HG03558 (cell line): ENCODE data around the gene CNPY3.

ENCODE experiments used
- ATAC-seq: cut with Tn5 transposase; IDR thresholded peaks from one replicate; pipeline ENCODE4 v1.9.1; 2021; ENCODE audit warnings: moderate number of reproducible peaks; ENCODE audit not compliant: unreplicated experiment; ENCODE audit errors: extremely low read depth

Gene CNPY3

DNA sequence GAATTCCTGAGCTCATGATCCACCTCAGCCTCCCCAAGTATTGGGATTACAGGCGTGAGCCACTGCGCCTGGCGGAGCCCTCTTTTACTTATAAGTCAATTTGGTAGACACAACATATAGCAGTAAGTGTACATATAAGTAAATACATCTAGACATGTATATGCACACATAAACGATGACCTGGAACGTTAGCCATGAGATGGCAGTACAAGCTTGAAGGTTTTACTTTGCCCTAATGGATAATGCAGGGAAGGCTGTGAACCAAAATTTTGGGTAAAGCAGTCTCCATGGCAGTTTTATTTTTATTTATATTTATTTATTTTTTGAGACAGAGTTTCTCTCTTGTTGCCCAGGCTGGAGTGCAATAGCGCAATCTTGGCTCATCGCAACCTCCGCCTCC is 28.8 kb downstream of the CNPY3 start:
- no peak for ATAC-seq

DNA sequence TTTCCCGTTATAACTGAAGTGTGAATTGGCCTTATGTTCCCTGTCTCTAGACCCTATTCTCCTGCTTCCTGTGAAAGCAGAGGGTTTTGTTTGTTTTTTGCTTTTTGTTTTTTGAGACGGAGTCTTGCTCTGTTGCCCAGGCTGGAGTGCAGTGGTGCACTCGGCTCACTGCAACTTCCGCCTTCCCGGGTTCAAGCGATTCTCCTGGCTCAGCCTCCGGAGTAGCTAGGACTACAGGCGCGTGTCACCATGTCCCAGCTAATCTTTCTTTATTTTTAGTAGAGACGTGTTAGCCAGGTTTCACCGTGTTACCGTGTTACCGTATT is 30.6 kb downstream of the CNPY3 start:
- ATAC-seq = no peak

DNA sequence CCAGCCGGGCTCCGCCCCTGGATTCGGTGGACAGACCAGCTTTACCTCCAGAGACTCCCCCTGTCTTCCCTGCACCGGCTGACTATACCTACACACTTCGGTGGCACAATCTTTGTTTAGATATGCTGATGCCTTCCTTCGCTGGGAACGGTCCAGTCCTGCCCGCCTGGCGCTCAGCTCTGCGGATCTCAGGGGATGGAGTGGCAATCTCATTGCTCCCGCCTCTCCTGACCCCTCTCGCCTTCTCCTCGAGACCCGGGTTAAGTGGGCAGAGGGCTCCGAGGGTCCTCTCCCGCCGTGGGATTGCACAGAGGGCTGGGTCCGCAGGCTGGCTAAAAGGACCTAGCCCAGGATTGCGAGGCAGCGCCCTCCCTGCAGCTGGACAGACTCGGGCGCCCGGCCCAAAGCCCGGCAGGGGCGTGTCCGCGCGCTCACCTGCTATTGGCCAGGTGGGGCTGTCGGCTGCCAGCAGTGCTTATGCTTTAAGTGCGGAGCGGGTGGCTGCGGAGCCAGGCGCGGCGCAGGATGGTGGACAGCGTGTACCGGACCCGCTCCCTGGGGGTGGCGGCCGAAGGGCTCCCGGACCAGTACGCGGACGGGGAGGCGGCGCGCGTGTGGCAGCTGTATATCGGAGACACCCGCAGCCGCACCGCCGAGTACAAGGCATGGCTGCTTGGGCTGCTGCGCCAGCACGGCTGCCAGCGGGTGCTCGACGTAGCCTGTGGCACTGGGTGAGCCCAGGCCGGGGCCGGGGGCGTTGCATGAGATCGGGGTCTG is 31.2 kb downstream of the CNPY3 start, which contains the start of gene GNMT:
TSS of gene GNMT (plus strand) at position 512 of the 777 bp plus-strand sequence. CDS start at position 526, 14 bp downstream.
- no peak for ATAC-seq

DNA sequence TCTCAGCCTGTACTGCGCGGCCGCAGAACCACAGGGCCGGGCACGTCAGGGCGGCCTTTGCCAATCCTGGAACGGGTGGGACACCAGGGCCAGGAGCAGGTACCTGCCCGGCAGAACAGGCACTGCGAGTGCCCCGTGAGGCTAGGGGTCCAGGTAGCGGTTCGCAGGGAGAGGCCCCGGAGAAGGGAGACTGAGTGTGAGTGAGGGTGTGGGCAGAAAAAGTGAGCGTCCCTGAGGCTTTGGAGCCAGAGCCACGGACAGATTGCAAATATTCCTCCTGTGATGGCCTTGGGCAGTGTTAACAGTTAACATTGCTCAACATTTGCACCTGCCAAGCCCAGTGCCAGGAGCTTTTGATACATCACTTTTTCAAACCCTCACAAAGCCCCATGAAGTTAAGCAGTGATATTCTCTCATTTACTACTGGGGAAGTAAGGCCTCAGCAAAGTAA is 31.8 kb downstream of the CNPY3 start:
- no peak for ATAC-seq

DNA sequence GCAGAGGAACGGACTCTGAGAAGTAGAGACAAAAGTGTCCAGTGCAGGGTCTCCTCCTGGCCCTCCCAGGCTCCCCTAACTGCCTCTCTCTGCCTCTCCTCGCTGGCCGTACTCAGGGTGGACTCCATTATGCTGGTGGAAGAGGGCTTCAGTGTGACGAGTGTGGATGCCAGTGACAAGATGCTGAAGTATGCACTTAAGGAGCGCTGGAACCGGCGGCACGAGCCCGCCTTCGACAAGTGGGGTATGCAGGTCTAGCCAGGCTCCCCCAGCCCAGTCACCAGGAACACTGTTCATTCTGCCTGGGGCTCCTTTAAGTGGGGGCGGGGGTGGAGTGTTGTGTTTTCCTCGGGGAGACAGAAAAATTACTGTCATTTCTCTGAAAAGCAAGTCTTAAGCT is 32.8 kb downstream of the CNPY3 start:
- ATAC-seq = no peak

DNA sequence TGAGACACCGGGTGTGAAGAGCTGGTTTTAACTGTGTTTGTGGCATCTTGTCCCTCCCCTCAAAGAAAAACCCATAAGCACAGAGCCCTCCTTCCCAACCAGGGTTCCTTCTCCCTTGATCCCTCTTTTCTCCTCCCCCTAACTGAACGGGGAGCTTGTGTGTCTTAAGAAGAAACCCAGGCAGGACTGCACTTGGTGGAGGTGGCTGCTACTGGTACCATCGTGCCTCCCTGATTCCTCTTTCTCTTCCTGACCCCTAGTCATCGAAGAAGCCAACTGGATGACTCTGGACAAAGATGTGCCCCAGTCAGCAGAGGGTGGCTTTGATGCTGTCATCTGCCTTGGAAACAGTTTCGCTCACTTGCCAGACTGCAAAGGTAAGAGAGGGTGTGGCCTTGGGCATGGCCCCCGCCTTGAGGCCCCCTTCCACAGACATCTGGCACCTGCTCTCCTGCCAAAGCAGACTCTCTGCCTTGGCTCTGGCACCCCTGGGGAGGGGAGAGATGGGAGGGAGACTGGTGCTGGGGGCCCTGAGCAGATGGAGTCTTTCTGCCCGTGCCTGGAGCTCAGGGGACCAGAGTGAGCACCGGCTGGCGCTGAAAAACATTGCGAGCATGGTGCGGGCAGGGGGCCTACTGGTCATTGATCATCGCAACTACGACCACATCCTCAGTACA is 33.4 kb downstream of the CNPY3 start:
- ATAC-seq = no peak

DNA sequence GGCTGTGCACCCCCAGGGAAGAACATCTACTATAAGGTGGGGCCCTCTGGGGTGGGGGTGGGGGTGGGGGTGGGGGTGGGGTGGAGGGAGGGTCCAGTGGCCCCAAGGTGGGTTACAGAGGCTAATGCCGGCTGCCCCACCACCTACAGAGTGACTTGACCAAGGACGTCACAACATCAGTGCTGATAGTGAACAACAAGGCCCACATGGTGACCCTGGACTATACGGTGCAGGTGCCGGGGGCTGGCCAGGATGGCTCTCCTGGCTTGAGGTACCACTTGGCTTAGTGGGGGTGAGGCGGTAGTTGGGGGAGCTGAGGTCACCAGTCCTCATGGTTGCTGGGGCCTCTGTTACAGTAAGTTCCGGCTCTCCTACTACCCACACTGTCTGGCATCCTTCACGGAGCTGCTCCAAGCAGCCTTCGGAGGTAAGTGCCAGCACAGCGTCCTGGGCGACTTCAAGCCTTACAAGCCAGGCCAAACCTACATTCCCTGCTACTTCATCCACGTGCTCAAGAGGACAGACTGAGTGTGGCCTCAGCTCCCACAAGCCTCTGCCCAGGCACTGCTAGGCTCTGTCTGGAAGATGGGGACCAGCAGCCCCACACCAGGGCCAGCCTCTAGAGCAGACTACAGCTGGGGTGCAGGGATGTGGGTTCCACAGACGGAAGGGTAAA is 34.0 kb downstream of the CNPY3 start:
- ATAC-seq = no peak

DNA sequence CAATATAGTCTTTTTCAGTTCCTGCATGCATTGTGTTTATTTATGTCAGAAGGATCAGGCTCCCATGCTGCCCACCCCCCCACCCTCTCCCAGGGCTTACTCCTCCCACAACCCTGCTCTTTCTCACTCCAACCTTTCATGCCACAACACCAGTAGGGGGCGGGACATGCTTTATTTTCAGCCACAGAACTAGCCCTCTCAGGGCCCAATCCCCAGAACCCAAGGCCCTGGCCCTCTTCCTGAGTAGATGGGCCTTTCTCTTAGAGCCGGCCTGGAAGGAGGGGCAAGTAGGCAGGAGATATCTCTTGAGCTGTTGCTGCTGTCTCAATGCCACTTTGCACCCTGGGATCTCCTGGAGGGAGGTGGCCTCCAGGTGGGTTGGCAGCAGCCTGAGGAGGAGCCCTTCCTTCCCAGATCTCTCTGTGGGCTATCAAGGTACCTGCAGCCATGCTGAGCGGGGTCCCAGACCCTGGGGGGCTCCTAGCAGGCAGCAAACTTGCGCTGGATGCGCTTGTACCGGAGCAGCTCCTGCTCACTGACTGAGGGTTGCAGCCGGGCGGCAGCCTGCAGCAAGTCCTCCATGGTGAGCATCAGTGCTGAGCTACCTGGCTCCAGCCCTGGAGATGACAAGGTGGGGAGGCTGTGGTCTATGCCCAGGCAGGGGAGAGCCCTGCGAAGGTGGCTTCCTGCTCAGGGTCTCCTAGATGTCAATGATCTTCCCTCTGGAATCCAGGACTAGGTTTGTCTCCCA is 34.8 kb downstream of the CNPY3 start:
- ATAC-seq = no peak

DNA sequence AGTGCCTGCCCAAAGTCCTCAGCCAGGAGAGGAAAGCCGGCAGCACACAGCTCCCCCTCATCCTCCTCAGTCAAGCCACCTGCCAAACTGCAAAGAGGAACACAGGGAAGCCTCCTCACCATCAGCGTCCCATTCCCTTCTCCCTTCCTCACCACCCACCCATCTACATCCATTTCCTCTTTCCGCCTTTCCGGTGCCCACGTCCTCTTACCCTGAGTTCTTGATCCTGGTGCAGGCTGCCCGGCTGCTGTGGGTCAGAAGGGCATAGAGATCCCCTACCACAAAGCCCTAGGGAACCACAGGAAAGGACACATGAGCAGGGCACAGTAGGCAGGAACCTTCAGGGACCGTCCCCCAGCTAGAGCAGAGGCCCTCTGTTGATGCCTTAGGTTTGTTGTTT is 37.3 kb downstream of the CNPY3 start:
- ATAC-seq = no peak

DNA sequence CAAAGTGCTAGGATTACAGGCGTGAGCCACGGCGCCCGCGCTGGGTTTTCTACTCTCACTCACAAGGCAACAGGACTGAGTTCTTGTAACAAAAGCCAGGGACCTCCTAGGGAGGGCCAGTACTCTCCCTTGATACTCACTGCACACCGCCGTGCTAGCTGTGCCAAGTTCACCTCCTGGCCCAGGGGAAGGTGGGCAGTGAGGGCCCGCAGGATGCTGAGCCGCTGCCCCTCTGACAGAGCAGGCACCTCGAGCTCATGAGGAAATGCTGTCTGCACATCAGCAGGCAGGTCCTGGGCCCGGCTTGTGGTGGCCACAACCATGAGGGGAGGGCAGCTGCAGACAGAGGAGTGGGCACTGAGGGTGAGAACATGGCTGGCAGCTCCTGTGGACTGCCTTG is 37.9 kb downstream of the CNPY3 start:
- ATAC-seq = no peak

DNA sequence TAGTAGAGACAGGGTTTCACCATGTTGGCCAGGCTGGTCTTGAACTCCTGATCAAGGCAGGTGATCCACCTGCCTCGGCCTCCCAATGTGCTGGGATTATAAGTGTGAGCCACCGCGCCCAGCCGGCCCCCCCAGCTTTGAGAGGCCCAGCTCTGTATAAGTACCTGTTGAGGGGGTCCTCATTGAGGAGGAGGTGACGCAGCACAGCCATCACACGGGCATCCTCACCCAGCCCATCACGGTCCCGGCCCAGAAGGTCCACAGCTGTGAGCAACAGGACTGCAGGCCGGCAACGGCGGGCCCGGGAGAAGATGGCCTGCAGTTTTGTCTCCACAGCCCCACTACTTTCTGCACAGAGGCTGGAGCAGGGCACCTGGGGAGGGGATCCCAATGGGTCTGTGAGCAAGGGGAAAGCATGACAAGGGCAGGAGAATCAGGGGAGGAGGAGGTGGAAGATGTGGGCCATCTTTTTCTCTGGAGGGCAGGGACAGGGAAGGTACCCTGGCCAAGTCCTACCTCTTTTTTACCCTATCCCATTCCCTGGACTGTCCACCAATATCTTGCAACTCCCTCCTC is 38.9 kb downstream of the CNPY3 start:
- ATAC-seq = no peak

DNA sequence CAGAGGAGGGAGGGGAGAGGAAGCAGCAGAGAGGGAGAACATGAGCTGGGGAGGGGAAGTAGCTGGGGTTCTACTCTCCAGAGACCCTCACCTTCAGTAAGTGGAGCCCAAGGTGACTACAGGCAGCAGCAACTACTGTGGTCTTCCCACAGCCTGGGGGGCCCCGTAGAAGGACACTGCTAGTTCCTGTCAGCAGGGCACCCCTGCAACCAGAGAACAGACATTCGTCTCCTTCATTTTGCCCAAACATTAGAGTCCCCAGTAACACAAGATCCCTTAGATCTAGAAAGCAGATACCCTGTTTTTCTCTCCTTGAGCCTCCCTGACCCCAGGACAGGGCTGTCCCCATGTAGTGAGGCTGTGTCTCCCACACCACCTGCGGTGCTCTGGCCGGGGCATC is 39.5 kb downstream of the CNPY3 start:
- no peak for ATAC-seq

DNA sequence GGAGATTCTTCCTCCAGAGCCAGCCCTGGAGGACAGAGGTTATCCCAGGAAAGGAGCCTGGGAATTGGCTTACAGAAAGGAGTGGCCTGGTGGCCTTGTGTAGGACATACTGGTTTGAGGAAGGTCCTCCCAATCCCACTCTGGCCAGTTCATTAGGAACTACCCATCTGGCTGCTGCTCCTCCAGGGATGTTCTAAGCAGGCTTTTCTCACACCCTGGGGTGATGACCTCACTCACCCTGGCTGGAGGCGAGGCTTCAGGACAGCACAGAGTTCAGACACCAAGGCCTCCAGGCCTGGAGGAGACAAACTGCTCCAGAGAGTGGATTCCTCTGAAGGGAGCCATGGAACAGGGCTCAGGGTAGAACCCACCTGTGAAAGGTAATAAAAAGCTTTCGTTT is 40.2 kb downstream of the CNPY3 start:
- no peak for ATAC-seq

DNA sequence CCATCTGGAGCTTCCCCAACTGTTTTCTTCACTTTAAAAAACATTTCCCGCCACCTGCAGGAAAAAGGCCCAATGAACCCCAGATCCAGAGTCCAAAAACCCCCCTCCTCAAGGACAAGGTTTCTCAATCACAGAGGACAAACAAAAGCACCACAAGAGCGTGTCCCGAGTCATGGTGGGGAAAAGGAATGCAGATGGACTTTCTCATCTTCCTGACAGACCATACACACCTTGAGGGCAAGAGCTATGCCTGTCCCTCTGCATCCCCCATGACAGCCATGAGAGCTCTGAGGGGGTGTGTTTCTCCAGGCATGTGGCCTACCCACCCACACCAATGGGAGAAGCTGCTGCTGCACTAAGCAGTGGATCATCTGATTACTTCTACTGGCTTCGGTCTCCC is 40.7 kb downstream of the CNPY3 start:
- no peak for ATAC-seq

DNA sequence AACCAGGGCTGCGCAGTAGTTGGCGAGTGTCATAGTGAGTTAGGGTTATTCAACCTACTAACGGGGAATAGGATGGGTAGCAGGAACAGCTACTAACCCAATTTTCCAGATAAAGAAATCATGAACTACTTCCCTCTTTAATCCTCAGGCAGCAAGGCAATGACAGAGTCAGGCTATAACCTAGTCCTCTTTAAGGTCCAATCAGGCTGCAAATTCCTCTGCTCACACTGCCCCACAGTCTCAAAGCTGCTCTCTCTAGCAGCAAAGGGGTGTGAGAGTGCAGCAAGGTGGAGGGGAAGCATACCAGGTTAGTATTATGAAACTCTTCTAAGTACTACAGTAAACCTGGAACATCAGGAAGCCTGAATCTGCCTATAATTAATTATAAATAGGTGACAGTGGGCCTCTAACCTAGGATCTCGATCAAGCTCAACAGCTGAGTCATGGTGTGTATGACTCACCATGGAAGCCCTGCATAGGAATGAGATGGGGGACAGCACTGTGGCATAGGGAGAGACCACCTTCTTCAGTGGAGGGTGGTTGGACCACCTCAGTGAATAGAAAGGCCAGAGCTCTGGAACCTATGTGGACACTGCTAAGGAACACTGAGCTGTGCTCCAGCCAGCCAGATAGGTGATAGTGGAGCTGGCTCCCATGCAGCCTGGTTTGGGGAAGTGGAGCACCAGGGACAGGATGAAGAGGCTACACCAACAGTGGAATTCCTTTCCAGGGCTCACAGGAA is 41.8 kb downstream of the CNPY3 start:
- no peak for ATAC-seq

DNA sequence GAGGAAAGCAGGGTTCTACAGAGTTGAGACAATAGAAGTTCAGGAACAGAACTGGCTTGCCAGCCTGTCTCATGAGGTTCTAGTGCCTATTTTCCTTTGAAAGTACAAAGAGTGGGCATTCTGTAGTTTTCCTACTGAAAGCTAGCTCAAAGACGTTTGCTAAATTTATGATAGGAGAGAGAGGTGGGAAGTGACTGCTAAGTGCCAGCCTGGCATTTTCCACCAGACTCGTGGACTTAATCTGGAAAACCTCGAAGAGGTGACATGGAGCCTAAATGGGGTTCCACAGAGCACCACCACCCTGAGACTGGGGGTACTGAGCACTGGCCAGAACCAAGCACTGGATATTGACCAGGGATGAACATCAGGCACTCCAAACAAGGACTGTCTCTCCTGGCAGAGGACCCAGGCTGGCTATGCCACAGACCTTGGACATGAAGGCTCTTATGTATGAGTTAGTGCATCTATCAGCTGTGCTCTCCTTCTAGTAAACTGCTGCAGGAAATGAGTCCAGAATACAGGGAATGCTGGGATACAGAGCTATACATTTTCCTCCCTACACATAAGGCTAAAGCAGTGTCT is 42.6 kb downstream of the CNPY3 start:
- no peak for ATAC-seq

DNA sequence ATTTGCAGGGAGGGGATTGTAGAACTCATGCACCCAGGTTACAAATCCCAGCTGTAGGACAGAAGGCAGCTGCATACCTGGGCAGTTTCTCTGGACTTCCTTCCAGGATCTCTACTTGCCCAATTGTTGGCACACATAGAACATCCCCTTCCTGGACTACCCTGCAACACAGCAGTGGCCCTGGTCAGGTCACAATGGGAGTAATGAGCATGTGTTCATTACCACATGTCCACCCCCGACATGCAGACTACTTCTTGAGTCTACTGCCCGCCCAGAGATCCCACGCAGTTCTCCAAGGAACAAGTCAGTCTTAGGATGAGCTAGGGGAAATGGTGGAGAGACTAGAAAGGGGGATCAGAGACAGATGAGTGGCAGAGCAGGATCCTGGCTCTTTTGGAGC is 44.6 kb downstream of the CNPY3 start:
- ATAC-seq = no peak

DNA sequence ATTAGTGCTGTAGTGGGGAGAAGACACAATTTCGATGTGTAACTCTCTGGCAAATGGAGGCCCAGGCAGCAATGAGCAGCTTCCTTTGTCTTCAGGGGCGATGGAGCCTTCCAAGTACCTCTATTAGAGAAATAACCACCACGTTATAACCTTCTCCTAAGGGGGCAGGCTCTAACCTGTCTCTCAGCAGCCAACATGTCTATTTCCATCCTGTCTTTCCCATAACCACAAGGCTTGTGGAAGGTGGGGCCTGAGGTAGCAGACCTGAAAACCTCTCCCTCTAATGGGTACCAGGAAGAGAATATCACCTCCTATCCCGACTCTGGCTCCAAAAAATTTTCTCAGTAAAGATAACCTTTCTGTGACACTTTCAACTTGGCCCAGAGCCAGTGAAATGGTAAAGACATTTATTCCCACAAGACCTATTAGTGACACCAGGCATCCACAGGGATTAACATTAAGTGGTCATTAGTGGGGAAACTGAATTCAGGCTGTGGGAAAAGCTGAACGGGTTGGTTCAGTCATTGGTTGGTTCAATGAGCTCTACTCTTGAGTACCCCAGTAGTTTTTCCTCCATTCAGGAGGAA is 45.7 kb downstream of the CNPY3 start:
- no peak for ATAC-seq

DNA sequence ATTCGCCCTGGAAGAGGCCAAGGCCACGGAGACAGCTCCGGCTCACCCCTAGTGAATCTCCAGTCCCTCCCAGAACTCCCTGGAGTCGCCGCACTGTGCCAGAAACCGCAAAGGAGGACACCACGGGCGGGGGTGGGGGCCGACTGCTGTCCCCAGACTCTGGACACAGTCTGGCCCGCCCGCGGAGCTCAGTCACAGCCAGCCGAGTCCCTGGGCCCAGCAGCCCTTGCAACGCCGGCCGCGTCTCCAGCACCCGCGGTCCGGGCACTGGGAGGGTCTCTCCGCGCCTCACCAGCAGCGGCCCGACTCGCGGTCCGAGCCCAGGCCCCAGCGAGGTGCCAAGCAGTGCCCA is 49.2 kb downstream of the CNPY3 start:
- ATAC-seq = no peak
